SK-N-MC (cell line): Measurements from ENCODE around the gene DTWD2.

Experiments used
- EZH2 ChIP-seq: fragments of 200-600 bp; sonication (generic); IDR thresholded peaks from one replicate; pipeline ENCODE4 v1.6.1; 2017; ENCODE audit warnings: antibody characterized with exemption
- FOXP2 ChIP-seq: optimal IDR thresholded peaks from 2 replicates; pipeline ENCODE3; 2011; ENCODE audit warnings: mild to moderate bottlenecking, moderate library complexity; ENCODE audit not compliant: insufficient read depth; ENCODE audit errors: extremely low read length, control extremely low read depth
- POLR2AphosphoS5 ChIP-seq: IDR thresholded peaks from 2 replicates; pipeline ENCODE4 v1.6.1; 2012; ENCODE audit warnings: mild to moderate bottlenecking, low read depth, low read length, borderline replicate concordance

- TF ChIP-seq EZH2, result no peak
- TF ChIP-seq FOXP2, result no peak
- TF ChIP-seq POLR2AphosphoS5, result no peak
These were observed 66.5 kb downstream of the DTWD2 start for GRCh38 chr5:118921866-118922265.
